HepG2 (cell line): ENCODE data around the gene TYMP. TPM values are rescaled to one million over a fixed set of nuclear protein-coding genes. Genes with fewer than 3 reads are reported as not detected.

Source experiments
- ARNT2 ChIP-seq: sonication (generic); formaldehyde crosslinking; IDR thresholded peaks from 2 replicates; pipeline ENCODE4 v1.8.0; 2022; ENCODE audit warnings: mild to moderate bottlenecking, low read depth, missing genetic modification reagents, moderate library complexity
- ARNTL ChIP-seq: sonication (generic); formaldehyde crosslinking; IDR thresholded peaks from 2 replicates; pipeline ENCODE4 v1.4.0; 2020; ENCODE audit warnings: mild to moderate bottlenecking, missing genetic modification reagents
- FOSL1 ChIP-seq: sonication (generic); formaldehyde crosslinking; IDR thresholded peaks from 2 replicates; pipeline ENCODE4 v1.9.0; 2021; ENCODE audit warnings: missing genetic modification reagents, borderline replicate concordance
- GATA4 ChIP-seq: sonication (generic); IDR thresholded peaks from 2 replicates; pipeline ENCODE4 v1.6.1; 2016; ENCODE audit warnings: antibody characterized with exemption, low read depth, borderline replicate concordance
- PAWR ChIP-seq: sonication (generic); formaldehyde crosslinking; IDR thresholded peaks from 2 replicates; pipeline ENCODE4 v1.4.0; 2020; ENCODE audit warnings: missing genetic modification reagents, mild to moderate bottlenecking, borderline replicate concordance
- PRDM10 ChIP-seq: sonication (generic); formaldehyde crosslinking; IDR thresholded peaks from 2 replicates; pipeline ENCODE4 v1.4.0; 2020; ENCODE audit warnings: low read depth, missing genetic modification reagents
- TFAP4 ChIP-seq: sonication (generic); IDR thresholded peaks from 2 replicates; pipeline ENCODE4 v1.6.1; 2016; ENCODE audit warnings: low read depth, borderline replicate concordance
- XRCC5 ChIP-seq: fragments of 200-400 bp; formaldehyde crosslinking; optimal IDR thresholded peaks from 2 replicates; pipeline ENCODE3; 2017; ENCODE audit warnings: mild to moderate bottlenecking, low read length
- ZBTB21 ChIP-seq: sonication (generic); formaldehyde crosslinking; IDR thresholded peaks from 2 replicates; pipeline ENCODE4 v1.4.0; 2020; ENCODE audit warnings: missing genetic modification reagents
- ZBTB7A ChIP-seq: sonication (generic); formaldehyde crosslinking; IDR thresholded peaks from 2 replicates; pipeline ENCODE4 v1.8.0; 2022; ENCODE audit warnings: mild to moderate bottlenecking, missing genetic modification reagents
- ZFP36L1 ChIP-seq: sonication (generic); formaldehyde crosslinking; IDR thresholded peaks from 2 replicates; pipeline ENCODE4 v1.8.0; 2022; ENCODE audit warnings: mild to moderate bottlenecking, missing genetic modification reagents, moderate library complexity
- ZNF20 ChIP-seq: sonication (generic); formaldehyde crosslinking; IDR thresholded peaks from 2 replicates; pipeline ENCODE4 v1.4.0; 2020; ENCODE audit warnings: mild to moderate bottlenecking, moderate library complexity, missing genetic modification reagents
- ZNF264 ChIP-seq: sonication (generic); formaldehyde crosslinking; IDR thresholded peaks from 2 replicates; pipeline ENCODE4 v1.4.0; 2020; ENCODE audit warnings: missing genetic modification reagents
- ZNF451 ChIP-seq: sonication (generic); formaldehyde crosslinking; IDR thresholded peaks from 2 replicates; pipeline ENCODE4 v1.5.0; 2020; ENCODE audit warnings: mild to moderate bottlenecking, missing genetic modification reagents
- ZNF496 ChIP-seq: sonication (generic); formaldehyde crosslinking; IDR thresholded peaks from 2 replicates; pipeline ENCODE4 v1.8.1; 2023; ENCODE audit warnings: mild to moderate bottlenecking, moderate library complexity, missing genetic modification reagents; ENCODE audit not compliant: insufficient replicate concordance
- ZNF616 ChIP-seq: sonication (generic); formaldehyde crosslinking; IDR thresholded peaks from 2 replicates; pipeline ENCODE4 v1.5.0; 2020; ENCODE audit warnings: low read depth, mild to moderate bottlenecking, missing genetic modification reagents
- ZNF770 ChIP-seq: sonication (generic); formaldehyde crosslinking; IDR thresholded peaks from 2 replicates; pipeline ENCODE4 v1.5.0; 2020; ENCODE audit warnings: mild to moderate bottlenecking, missing genetic modification reagents
- polyA plus RNA-seq, 8 experiments: library from polyadenylated mRNA; depleted of rRNA in 3 of 8; stranded (reverse) in 7 of 8; unstranded in 1 of 8; fragments of >200 nt; fragmentation: Illumina TruSeq in 4 of 8; extraction: Trizol in 4 of 8; gene quantifications; 2 replicates each; pipeline versions ENCODE4 v1.2.1 to v1.2.3, GENCODE V29; 2011 to 2016; ENCODE audit warnings: low read depth in 4 of 8, missing spikeins in 1 of 8, mixed read lengths in 1 of 8; ENCODE audit not compliant: insufficient read depth in 1 of 8
- total RNA-seq, 5 experiments: library from RNA; depleted of rRNA; stranded (reverse); fragments of >200 nt; fragmentation: Illumina TruSeq; extraction: Trizol; gene quantifications; 2 replicates each; pipeline ENCODE4 v1.2.3, GENCODE V29; 2016; ENCODE audit warnings: low read depth in 1 of 5
- TF ChIP-seq, protein P1 (sequence below): sonication (generic); formaldehyde crosslinking; IDR thresholded peaks from 2 replicates; pipeline ENCODE4 v1.4.0; 2020; ENCODE audit warnings: missing genetic modification reagents
- TF ChIP-seq, protein P2 (sequence below): sonication (generic); formaldehyde crosslinking; IDR thresholded peaks from 2 replicates; pipeline ENCODE4 v1.4.0; 2020; ENCODE audit warnings: missing genetic modification reagents
- TF ChIP-seq, protein P3 (sequence below): IDR thresholded peaks from 2 replicates; pipeline ENCODE4 v1.6.1; 2016; ENCODE audit warnings: mild to moderate bottlenecking

The TYMP gene
- total and polyA plus RNA-seq, 2 of the 13 experiments (the other 11 are each of a cell fraction or from before 2014, with no cell fraction given), result 3.9 to 4.3 TPM

- TF ChIP-seq ZNF20 (0 out of 2 replicates have a peak, but pooled peaks have one; percentile 45), GATA4 (no peak), ZNF770 (CRISPR knock-in tag) (no peak), PAWR (CRISPR knock-in tag) (no peak), ZNF451 (CRISPR knock-in tag) (0 out of 2 replicates have a peak, but pooled peaks have one; percentile 12), XRCC5 (peak; percentile 16), ARNTL (peak; percentile 20; the same call in 1 of the 2 replicates), ZNF496 (CRISPR knock-in tag) (no peak), ZBTB7A (CRISPR knock-in tag) (peak; percentile 21), ZNF616 (CRISPR knock-in tag) (no peak), ZNF264 (CRISPR knock-in tag) (peak; percentile 5; the same call in 1 of the 2 replicates), ZBTB21 (CRISPR knock-in tag) (no peak), ZFP36L1 (peak; percentile 24; the same call in 1 of the 2 replicates), PRDM10 (CRISPR knock-in tag) (no peak), ARNT2 (CRISPR knock-in tag) (peak; percentile 9; the same call in 1 of the 2 replicates), TFAP4 (0 out of 2 replicates have a peak, but pooled peaks have one; percentile 64), FOSL1 (CRISPR knock-in tag) (no peak)
- TF ChIP-seq, protein P1, sequence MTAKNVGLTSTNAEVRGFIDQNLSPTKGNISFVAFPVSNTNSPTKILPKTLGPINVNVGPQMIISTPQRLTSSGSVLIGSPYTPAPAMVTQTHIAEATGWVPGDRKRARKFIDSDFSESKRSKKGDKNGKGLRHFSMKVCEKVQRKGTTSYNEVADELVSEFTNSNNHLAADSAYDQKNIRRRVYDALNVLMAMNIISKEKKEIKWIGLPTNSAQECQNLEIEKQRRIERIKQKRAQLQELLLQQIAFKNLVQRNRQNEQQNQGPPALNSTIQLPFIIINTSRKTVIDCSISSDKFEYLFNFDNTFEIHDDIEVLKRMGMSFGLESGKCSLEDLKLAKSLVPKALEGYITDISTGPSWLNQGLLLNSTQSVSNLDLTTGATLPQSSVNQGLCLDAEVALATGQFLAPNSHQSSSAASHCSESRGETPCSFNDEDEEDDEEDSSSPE (CRISPR knock-in tag), result peak; percentile 43; the same call in 1 of the 2 replicates
- TF ChIP-seq, protein P2, sequence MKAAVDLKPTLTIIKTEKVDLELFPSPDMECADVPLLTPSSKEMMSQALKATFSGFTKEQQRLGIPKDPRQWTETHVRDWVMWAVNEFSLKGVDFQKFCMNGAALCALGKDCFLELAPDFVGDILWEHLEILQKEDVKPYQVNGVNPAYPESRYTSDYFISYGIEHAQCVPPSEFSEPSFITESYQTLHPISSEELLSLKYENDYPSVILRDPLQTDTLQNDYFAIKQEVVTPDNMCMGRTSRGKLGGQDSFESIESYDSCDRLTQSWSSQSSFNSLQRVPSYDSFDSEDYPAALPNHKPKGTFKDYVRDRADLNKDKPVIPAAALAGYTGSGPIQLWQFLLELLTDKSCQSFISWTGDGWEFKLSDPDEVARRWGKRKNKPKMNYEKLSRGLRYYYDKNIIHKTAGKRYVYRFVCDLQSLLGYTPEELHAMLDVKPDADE (CRISPR knock-in tag), result no peak
- TF ChIP-seq, protein P3, sequence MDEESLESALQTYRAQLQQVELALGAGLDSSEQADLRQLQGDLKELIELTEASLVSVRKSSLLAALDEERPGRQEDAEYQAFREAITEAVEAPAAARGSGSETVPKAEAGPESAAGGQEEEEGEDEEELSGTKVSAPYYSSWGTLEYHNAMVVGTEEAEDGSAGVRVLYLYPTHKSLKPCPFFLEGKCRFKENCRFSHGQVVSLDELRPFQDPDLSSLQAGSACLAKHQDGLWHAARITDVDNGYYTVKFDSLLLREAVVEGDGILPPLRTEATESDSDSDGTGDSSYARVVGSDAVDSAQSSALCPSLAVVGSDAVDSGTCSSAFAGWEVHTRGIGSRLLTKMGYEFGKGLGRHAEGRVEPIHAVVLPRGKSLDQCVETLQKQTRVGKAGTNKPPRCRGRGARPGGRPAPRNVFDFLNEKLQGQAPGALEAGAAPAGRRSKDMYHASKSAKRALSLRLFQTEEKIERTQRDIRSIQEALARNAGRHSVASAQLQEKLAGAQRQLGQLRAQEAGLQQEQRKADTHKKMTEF, result no peak; the same call in 1 of the 2 replicates
Observed at GRCh38 chr22:50530580-50530876, 716 bp upstream of the TYMP start (continued).
